H1 (cell line): ENCODE results near the gene SLC17A5.

Experiments
- CEBPB ChIP-seq: IDR thresholded peaks from 2 replicates; pipeline ENCODE4 v1.6.1; 2012; ENCODE audit warnings: low read depth, low read length
- TF ChIP-seq, protein P1 (sequence below), 3 experiments: IDR thresholded peaks; 1 replicate in 2 of 3; 2 replicates in 1 of 3; pipeline versions ENCODE4 v1.5.1 to v1.6.1; 2011; ENCODE audit warnings: low read length in 3 of 3, mild to moderate bottlenecking in 3 of 3, inconsistent platforms in 2 of 3, low read depth in 1 of 3, moderate library complexity in 1 of 3; ENCODE audit not compliant: insufficient read depth in 1 of 3; ENCODE audit errors: control extremely low read depth in 1 of 3

DNA sequence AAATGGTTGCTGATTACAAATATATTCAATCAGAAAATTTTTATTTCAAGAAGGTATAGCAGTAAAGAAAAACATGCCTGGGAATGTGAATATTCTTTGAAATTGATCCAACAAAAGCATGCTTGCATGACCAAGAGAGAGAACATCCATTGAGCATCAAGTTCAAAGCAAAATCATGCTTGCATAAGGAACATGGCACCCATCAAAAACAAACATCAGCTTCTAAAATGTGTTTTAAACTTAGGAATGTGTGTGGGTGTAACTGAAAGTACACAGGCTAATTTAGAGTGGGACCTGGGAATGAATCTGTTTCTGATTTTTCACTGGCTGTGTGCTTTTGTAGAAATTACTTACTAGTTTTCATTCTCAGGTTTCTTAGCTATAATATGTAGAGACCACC lies 5.6 kb downstream of the SLC17A5 start:
- no peak for TF ChIP-seq CEBPB
- TF ChIP-seq, protein P1, sequence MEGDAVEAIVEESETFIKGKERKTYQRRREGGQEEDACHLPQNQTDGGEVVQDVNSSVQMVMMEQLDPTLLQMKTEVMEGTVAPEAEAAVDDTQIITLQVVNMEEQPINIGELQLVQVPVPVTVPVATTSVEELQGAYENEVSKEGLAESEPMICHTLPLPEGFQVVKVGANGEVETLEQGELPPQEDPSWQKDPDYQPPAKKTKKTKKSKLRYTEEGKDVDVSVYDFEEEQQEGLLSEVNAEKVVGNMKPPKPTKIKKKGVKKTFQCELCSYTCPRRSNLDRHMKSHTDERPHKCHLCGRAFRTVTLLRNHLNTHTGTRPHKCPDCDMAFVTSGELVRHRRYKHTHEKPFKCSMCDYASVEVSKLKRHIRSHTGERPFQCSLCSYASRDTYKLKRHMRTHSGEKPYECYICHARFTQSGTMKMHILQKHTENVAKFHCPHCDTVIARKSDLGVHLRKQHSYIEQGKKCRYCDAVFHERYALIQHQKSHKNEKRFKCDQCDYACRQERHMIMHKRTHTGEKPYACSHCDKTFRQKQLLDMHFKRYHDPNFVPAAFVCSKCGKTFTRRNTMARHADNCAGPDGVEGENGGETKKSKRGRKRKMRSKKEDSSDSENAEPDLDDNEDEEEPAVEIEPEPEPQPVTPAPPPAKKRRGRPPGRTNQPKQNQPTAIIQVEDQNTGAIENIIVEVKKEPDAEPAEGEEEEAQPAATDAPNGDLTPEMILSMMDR (IDR thresholded peaks at IDR 0.05; ENCODE audit: control extremely low read depth in 1 of 3, insufficient read depth in 1 of 3, low read depth in 1 of 3, low read length in 3 of 3): no peak
